Heart left ventricle (tissue), 13 donors: ENCODE measurements around the gene KCNH8.

Source experiments
- POLR2A ChIP-seq, 2 donors: fragments of 450-650 bp; IDR thresholded peaks; one replicate each; pipeline ENCODE4 v1.6.1; 2017; ENCODE audit warnings: antibody characterized with exemption in 2 of 2, mild to moderate bottlenecking in 2 of 2, moderate library complexity in 2 of 2
- TF ChIP-seq, protein P1 (sequence below), 12 donors: fragments of 200-600 bp; sonication (generic) in 4 of 12; IDR thresholded peaks; one replicate each; pipeline versions ENCODE4 v1.5.0 to v1.8.0; 2018 to 2022; ENCODE audit warnings: antibody characterized with exemption in 12 of 12, mild to moderate bottlenecking in 5 of 12
- donor health status: ischemic (EF 13 %, LVEDD 7.1; RV severe dilation, severe dysfunction).
- donor health status: DM: no; HTN: yes; CAD: no.
- donor health status: DM: no; HTN: no; CAD: no.
- donor health status: ischemic (EF 25% LVEDD 6.9; RV normal size, moderate dysfunction).
- donor health status: ischemic (EF 25% LVEDD 5.7; RV mildly dilated, moderate dysfunction).
- donor health status: ischemic (EF 35%, LVEDD 5.7; RV mildly dilated, moderate dysfunction).
- donor health status: nonischemic (EF 11% LVEDD 7.7; RV severe dilation, severe dysfunction).
- donor health status: DM: yes; HTN: yes; CAD: no.
- donor health status: PGD.
- donor health status: ischemic (EF 29% LVEDD 5.4; RV normal size, mild dysfunction).
- donor health status: nonischemic (EF 23%, LVEDD 6.1; RV moderate dilation, normal function).

DNA sequence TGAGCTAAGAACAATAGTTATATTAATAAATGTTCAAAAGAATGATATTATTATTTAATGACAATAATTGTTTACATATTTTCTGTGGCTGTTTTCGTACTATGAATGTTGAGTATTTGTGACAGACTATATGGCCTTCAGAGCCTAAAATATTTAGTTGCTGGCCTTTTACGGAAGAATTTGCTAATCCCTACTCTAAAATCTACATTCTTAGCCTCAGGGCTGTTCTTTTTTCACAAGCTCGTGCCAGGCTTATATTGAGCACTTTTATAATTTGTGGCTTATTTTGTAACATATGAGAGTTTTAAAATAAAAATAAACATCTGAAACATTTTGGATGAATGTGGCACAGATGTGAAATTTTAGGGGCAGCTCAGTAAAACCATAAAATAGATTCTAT lies 79.9 kb downstream of the KCNH8 start:
- TF ChIP-seq POLR2A (IDR thresholded peaks at IDR 0.05): no peak
- TF ChIP-seq, protein P1, sequence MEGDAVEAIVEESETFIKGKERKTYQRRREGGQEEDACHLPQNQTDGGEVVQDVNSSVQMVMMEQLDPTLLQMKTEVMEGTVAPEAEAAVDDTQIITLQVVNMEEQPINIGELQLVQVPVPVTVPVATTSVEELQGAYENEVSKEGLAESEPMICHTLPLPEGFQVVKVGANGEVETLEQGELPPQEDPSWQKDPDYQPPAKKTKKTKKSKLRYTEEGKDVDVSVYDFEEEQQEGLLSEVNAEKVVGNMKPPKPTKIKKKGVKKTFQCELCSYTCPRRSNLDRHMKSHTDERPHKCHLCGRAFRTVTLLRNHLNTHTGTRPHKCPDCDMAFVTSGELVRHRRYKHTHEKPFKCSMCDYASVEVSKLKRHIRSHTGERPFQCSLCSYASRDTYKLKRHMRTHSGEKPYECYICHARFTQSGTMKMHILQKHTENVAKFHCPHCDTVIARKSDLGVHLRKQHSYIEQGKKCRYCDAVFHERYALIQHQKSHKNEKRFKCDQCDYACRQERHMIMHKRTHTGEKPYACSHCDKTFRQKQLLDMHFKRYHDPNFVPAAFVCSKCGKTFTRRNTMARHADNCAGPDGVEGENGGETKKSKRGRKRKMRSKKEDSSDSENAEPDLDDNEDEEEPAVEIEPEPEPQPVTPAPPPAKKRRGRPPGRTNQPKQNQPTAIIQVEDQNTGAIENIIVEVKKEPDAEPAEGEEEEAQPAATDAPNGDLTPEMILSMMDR (IDR thresholded peaks at IDR 0.05): no peak
